Measurements from ENCODE around the gene FOXP4.

Gene FOXP4

DNA sequence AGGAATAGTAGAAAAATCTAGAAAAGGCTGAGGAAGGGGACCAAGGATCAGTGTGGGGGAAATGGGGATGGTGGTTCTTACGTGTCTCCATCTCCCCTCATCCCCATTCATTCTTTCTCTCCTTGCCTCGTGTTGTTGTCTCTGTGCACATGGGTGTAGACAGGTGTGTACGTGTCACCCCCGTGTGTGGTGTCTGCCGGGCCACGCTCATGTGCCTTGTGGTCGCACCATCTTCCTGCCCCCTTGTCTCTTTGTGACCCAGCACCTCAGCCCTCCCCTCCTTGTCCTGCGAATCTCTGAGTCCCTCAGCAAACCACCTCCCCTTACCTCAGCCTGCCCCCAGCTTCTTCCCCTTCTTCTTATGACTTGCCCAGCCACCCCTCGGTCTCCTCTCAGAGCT lies 39.4 kb downstream of the FOXP4 start:
- DNase-seq (ENCODE audit: low read depth), result no peak

DNA sequence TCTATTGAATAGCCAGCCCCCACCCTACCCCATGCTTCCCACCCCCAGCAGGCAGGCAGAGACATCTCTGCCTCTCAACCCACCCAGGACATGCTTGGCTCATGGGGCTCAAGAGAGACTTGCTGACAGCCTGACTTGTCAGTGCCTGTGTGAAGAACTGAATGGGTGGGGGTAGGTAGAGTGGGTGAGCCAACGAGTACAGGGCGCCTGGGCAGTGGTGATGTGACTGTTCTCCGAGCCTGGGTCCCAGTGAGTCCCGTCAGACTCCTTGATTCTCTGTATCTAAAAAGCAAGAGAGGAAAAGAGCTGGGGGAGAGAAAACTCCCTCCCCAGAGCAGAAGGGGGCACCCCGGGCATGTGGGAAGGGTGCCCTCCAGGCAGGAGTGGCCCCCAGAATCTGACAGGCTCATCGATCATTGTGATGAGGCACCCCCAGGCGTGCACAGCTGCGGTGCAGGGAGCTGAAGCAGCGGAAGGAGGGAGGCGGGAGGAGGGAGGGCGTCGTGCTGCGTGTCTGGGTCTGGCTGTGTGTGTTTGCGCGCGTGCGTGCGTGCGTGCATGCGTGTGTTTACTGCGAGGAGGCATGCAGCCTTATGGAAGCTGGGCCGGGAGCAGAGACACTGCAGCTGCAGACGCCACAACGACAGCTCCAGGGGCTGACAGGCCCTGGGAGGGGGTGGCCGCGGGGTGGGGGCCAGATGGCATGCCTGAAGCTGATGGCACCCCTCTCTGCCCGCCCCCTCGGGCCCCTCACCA lies 40.2 kb downstream of the FOXP4 start:
- DNase-seq (ENCODE audit: low read depth), result no peak

DNA sequence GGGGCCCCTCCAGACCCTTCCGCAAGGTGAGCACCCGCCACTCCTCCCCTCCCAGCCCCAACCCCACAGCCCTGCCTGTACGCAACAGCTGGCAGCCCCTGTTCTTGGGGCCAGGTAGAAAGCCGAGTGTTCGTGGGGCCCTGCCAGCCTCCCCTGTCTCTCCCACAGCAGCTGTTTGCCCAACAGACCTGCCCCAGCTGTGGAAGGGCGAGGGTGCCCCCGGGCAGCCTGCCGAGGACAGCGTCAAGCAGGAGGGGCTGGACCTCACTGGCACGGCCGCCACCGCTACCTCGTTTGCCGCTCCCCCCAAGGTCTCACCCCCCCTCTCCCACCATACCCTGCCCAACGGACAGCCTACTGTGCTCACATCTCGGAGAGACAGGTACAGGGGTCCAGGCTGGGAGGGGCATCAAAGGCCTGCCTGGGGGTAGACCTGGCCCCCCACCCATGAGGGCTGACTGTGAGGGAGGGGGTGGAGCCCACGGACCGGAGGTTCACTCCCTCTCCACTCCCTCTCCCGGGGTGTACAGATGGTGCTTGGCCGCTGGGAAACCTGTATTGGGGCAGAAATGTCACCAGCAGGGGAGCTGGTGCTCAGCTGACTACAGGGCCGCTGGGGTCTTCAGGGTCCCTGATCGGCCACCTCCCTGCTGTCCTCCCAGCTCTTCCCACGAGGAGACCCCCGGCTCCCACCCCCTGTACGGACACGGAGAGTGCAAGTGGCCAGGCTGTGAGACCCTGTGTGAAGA lies 41.1 kb downstream of the FOXP4 start:
- DNase-seq (ENCODE audit: low read depth), result no peak

DNA sequence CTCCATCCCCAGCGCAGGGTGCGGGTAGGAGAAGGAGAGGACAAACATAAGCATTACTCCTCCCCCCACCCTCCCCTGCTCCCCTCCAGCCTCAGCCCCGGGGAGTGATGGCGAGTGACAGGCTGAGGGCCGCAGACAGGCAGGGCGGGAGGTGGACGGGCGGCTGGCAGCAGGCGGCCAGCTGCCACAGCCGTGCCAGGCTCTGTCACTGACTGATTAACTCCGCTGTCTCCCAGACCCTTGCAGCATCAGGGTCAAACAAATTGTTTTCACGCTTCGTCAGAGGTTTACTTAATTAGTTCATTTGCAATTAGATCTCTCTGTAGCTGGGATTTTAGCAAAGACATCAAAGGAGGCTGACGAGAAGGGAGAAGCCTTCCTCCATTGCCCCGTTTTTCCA lies 41.9 kb downstream of the FOXP4 start:
- no peak for DNase-seq (ENCODE audit: low read depth)

DNA sequence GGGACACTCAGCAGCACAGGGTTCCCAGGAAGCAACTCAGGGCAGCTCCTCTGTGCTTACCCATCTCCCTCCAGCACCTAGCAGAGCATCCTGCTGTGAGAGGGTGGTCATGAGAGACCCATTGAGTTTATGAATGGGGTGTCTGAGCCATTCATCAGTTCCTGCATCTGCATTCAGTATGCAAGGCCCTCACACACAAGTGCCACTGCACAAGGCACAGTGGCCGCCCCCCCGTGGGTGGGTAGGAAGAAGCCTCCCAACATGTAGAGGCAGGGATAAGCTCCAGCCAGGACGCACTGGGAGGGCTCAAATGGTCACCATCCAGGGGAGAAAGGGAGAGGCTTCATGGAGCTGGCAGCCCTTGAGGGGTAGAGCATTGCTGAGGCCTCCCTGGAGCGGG lies 43.0 kb downstream of the FOXP4 start:
- DNase-seq (ENCODE audit: low read depth), result no peak

DNA sequence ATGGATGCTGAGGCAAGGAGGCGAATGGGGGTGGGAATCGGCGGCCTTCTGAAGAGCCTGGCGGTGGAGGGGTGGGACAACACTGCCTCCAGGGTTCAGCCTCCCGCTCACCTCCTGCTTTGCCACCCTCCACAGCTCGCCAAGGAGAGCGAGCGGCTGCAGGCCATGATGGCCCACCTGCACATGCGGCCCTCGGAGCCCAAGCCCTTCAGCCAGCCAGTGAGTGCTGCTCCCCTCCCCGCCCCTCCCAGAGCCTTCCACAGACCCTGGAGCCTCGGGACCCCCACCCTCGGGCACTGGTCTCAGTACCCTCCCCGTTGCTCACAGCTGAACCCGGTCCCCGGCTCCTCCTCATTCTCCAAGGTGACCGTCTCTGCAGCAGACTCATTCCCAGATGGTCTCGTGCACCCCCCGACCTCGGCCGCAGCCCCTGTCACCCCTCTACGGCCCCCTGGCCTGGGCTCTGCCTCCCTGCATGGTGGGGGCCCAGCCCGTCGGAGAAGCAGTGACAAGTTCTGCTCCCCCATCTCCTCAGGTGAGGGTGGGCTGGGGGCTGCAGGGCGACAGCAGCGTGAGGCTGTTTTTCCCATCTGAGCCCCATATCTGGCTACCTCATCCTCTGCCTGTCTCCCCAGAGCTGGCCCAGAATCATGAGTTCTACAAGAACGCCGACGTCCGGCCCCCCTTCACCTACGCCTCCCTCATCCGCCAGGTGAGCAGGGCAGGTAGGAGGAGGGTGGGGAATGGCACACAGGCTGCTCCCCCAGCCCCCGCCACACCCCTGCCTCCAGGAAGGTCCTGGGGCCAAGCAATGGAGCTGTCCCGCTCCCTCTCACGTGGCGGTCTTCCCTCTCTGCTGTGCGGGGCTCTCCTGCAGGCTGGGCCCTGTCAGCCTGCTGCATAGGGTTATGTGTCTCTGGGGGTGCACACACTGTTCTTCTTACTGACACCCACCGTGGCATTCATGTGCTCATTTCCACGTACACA lies 43.7 kb downstream of the FOXP4 start:
- DNase-seq (ENCODE audit: low read depth), result no peak

DNA sequence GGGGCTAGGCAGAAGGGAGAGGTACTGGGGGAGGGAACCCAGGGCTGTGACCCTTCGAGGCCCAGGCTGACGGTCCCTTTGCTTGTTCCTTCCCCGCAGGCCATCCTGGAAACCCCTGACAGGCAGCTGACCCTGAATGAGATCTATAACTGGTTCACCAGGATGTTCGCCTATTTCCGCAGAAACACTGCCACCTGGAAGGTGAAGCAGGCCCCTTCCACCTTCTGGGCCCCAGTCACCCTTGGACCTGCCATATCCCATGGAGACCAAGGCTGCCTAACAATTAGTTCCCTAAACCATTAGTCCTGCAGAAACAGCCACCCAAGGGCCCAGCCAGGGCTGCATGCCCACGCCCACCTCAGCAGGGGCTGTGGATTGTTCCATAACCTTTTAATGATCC lies 44.9 kb downstream of the FOXP4 start:
- DNase-seq (ENCODE audit: low read depth), result no peak

DNA sequence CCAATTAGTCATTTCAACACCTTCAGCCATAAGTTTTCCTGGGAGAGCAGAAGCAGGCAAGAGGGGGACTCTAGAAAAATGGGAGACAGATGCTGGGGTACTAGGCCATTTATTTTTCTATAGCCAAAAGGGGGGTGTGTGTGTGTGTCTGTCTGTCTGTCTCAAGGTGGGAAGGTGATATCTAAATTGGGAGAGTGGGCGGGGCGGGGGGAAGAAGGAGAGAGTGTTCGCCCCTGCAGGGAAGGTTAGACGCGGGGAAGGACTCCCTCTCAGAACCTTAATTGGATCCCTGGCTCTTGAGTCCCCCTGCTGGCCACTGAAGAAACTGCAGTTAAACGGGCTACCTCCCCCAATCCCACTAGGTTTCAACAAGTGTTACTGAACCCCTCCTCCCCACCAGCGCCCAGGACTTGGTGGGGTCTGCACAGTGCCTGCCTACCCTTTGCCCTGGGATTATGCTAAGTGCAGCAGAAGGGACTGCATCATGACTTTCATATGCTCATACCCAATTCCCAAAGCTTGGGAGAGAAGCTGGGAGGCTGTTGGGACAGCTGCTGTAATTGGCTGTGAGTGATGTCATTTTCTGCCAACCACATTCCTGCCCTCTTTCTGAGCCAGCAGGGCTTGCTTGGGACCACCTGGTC lies 45.8 kb downstream of the FOXP4 start:
- DNase-seq (ENCODE audit: low read depth), result peak; percentile 65

DNA sequence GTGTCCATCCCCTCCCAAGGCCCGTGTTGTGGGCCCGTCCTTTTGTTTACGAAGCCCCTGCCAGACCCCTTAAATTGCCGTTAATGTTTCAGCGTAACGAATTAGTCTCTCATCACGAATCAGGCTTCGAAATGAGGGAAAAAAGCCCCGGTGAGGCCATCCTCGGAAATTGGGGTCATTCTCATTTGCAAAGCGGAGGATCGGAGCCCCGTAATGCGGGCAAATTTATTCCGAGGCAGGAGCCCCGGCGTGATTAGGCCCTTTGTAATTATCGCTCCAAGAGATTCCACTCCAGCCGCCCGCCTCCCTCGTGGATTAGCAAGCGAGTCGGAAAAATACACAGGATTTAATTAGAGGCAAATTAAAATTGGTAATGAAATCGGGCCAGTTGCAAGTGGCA lies 47.2 kb downstream of the FOXP4 start:
- no peak for DNase-seq (ENCODE audit: low read depth)

DNA sequence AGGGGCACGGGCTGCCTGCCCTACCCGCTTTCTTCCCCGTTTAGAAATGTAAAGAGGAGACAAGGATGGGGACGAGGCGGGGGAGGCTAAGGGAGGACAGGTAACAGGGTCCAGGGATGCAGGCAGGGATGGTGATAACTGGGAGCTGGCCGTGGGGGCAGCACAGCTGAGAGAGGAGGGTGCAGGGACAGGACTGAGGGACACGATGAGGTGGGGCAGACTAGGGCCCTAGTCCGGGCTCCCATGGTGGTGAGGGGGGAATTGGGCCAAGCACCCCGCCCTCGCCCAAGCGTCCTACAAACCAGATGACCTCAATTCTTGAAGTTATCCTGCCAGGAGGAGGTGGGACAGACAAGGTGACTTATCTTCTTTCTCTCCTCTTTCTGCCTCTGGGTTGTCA lies 47.7 kb downstream of the FOXP4 start:
- no peak for DNase-seq (ENCODE audit: low read depth)

DNA sequence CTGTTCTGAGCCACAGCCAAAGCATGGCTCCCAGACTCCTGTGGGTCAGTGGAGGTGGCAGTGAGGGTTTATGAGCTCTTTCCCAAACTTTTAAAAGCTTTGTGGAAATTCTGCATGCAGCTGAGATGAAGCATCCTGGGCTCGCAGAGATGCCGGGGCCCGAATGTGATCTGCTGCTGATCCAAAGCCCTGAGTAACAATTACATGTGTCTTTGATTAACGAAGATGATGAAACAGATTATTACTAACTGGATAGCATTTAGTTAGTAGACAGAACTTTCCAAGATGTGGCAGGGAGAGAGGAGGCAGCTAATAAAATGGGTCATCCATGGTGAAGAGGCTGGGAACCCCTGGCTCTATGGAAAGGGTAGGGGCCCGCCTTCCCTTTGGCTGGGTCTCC lies 48.1 kb downstream of the FOXP4 start:
- no peak for DNase-seq (ENCODE audit: low read depth)

DNA sequence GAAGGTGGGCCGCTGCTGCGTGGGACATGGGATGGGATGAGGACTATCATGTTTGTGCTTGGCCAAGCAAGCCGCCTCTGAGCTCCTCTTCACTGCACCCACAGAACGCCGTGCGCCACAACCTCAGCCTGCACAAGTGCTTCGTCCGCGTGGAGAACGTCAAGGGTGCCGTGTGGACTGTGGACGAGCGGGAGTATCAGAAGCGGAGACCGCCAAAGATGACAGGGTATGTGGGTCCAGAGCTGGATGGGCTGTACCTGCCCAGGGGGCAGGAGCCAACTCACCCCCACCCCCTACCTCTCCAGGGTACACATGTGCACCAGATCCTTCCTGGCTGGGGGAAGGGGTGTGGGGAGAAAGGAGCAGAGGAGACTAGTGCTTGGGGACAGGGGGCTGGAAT lies 48.6 kb downstream of the FOXP4 start:
- no peak for DNase-seq (ENCODE audit: low read depth)

DNA sequence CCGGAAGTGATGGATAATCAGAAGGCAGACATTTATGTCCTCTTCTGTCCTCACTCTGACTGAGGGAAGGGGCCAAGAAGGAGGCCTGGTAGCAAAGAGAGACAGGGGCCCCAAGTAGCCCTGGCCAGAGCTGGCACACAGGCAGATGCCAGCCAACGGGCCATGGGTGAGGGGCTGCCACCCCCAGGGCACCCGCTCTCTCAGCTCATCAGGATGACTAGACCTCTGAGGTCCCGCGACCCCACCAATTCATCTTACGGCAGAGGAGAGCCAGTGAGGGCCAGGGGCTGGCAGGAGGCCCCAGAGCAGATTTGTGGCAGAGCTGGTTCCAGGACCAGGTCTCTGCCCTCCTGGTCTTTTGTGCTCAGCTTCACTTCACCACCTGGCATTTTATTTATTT lies 49.0 kb downstream of the FOXP4 start:
- no peak for DNase-seq (ENCODE audit: low read depth)

DNA sequence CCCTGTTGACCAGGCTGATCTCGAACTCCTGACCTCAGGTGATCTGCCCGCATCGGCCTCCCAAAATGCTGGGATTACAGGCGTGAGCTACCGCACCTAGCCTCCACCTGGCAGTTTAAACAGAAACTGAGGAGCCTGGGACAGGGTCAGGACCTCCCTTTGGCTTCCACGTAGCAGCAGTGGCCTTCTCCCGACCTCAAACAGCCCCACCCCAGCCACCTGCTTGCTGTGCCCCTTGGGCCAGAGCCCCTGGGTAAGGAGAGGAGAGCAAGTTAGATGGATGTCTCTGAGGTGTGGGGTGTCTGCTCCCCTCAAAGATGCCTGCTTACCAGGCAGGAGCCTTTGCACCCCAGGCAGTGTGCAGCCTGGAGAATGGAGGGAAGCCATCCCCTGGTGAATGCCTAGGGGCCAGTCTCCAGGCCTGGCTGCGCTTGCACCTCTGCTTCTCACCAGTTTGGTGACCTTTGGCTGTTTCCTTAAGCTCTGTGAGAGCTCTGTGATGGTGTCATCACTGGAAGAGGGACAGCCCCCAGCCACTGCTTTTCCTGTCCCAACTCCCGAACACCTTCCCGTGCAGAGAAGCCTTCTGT lies 50.0 kb downstream of the FOXP4 start:
- DNase-seq (ENCODE audit: low read depth), result no peak

DNA sequence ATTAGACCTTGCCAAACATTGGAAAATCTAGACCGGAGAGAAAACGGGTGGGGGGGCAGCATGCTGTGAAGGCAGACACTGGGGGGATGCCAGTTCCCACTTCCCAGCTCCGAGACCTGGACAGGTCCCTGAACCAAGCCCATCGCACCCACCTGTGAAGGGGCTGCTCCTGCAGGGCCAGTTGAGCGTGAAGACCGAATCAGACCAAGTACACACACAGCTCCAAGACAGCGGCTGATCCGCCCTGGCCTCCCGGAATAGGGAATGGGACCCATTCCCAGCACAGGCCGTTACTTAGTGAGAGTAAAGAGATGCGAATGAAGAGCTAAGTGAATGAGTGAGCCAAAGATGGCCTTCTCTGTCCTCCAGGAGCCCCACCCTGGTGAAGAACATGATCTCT lies 50.6 kb downstream of the FOXP4 start:
- no peak for DNase-seq (ENCODE audit: low read depth)

DNA sequence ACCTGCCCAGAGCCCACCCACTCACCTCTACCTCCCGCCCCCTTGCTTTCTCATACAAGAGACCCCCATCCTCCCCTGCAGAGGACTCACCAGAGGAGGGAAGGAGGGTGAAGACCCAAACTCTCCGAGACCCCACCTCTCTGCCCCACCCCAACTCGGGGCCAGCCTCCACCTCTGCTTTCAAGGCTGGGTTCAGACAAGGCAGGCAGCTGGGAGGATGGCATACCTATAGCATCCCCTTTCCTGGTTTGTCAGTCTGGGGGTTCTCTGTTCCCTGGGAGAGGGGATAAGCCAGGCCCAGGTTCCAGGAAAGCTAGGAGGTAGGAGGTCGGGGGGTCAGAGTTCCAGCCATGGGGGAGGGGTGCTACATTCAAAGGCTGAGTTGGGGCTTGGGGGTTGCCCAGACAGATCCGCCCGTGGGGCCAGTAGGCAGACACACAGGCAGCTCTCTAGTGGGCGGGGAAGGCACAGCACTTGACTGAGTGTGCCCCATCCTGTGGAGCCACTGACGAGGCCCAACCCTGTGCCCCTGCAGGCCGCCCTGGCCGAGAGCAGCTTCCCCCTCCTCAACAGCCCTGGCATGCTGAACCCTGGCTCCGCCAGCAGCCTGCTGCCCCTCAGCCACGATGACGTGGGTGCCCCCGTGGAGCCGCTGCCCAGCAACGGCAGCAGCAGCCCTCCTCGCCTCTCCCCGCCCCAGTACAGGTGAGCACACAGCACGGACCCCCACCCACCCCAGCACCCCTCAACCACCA lies 51.2 kb downstream of the FOXP4 start:
- no peak for DNase-seq (ENCODE audit: low read depth)

DNA sequence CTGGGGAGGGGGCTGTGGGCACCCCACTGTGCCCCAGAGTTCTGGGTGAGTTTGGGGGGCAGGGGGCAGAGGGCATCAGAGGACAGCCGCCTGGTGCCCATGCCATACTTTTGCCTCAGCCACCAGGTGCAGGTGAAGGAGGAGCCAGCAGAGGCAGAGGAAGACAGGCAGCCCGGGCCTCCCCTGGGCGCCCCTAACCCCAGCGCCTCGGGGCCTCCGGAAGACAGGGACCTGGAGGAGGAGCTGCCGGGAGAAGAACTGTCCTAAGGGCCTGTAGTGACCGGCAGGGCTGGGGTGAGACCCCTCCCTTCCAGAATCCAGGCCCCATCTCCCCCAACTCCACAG lies 52.5 kb downstream of the FOXP4 start:
- no peak for DNase-seq (ENCODE audit: low read depth)

DNA sequence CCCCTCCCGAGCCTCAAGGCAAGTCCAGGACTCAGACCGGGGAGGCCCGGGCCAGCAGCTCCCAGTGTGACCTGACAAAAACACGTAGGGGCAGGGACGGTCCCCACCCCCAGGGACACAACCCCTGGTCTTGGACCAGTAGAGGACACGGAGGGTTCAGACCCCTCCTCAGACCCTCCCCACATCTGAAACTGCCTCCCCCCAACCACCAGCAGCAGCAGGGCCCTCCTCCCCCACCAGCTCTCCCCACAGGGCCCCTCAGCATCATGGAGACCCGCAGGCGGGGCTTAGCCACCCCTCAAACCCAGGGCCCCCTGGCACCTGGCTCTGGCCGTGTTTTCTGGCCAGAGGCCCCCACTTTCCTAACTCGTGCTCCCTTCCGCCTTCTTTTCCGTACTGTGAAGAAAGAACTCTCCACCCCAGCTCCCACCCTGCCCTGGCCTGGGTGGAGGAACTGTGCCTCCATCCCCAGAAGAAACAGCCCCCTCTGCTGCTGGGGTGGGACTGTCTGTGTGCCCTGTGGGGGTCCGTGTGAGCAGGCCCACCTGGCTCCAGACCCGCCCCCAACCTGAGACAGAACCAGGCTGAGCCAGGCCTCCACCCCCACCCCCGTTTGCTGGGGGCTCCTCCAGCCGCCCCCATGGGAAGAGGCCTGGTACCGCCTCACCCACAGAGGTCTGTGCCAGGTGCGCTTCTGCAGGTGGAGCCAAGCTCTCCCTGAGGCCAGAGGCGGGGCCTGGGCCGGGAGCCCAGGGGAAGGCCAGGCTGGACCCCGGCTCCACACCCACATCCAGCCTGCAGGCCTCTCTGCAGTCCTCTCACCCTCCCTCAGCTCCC lies 53.1 kb downstream of the FOXP4 start:
- no peak for DNase-seq (ENCODE audit: low read depth)

DNA sequence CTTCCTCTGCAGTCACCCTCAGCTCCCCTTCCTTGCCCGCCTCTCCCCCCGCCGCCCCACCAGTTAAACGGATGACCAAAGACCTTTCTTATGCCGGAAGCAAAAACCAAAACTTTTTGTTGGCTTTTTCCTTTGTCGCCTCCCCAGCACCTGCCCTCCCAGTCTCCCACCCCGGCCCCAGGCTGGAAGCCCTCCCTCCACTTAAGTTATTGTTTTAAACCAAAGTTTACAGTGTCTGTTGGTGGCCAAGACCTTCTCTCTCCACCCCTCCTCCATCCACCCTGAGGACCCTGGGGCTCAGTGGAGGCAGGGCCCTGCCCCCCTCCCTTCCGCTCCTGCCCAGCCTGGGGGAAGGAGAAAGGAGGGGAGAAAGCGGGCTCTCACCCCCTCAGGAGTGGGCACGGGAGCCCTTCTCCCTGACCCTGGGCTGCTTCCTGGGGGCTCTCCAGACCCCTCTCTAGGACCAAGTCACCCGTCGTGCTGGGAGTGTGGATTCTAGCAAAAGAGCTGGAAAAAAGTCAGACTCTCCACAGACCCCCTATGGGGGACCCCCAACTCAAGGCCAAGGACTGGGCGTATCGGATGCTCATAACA lies 53.8 kb downstream of the FOXP4 start:
- DNase-seq (ENCODE audit: low read depth), result no peak
